GM21381 (cell line): Measurements from ENCODE around the gene EPHB4.

Experiments
- ATAC-seq: cut with Tn5 transposase; IDR thresholded peaks from one replicate; pipeline ENCODE4 v1.9.1; 2021; ENCODE audit warnings: mild to moderate bottlenecking, moderate library complexity; ENCODE audit not compliant: unreplicated experiment

The EPHB4 gene

DNA sequence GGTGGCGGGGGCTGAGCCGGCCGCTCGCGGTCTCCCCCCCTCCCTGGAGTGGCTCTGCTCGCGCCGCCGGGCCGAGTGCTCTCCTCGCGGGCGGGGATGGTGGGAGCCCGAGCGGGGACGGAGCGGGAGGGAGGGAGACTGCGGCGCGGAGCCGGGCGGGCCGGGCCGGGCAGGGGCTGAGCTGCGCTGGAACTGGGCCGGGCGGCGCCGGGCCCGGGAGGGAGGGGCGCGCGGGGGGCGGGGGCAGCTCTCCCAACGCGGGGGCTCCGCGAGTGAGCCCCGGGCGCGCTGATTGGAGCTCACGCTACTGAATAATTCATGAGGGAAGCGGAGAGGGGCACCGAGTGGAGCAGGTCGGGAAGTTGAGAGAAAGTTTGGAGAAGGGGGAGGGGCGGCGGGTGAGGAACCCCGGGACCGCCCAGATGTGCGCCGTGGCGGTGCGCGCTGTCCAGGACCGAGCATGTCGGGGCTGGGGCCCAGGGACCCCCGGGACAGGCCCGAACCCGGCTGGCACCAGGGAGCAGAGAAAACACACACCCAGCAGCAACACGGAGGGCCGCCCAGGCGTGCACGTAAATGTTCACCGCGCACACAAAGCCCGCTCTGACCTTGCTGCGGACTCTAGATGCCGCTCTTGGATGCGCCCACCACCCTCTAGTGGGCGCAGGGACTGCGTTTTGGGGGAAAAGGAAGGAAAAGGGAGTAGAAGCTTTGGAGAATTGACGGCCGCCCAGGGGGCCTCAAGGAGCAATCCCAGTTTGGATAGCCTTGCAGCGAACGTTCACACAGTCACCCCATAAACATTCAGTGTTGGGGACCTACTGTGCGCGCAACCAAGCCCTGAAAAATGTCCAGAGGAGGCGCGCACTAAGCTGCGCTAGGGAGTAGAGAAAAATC, at the start of gene EPHB4:
Gene EPHB4, minus strand, starts transcription at position 194 of the 897 bp plus-strand sequence. CDS start 493 bp downstream, outside the sequence.
- ATAC-seq, result no peak

DNA sequence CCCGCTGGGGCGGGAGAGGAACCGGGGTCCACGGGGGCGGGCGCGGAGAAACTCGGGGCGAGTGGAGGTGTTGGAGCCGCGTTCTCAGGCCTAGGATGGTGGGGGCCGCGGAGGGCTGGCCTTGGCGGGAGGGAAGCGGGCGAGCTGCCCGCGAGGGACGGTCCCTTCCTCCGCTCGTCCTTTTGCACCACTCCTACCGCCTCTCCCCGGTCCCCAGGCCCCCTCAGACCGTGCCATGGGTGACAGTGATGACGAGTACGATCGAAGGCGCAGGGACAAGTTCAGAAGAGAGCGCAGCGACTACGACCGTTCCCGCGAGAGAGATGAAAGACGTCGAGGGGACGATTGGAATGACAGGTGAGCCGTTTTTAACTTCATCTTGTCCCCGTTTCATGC, 48.0 kb upstream of the EPHB4 start:
- peak; percentile 23 for ATAC-seq

DNA sequence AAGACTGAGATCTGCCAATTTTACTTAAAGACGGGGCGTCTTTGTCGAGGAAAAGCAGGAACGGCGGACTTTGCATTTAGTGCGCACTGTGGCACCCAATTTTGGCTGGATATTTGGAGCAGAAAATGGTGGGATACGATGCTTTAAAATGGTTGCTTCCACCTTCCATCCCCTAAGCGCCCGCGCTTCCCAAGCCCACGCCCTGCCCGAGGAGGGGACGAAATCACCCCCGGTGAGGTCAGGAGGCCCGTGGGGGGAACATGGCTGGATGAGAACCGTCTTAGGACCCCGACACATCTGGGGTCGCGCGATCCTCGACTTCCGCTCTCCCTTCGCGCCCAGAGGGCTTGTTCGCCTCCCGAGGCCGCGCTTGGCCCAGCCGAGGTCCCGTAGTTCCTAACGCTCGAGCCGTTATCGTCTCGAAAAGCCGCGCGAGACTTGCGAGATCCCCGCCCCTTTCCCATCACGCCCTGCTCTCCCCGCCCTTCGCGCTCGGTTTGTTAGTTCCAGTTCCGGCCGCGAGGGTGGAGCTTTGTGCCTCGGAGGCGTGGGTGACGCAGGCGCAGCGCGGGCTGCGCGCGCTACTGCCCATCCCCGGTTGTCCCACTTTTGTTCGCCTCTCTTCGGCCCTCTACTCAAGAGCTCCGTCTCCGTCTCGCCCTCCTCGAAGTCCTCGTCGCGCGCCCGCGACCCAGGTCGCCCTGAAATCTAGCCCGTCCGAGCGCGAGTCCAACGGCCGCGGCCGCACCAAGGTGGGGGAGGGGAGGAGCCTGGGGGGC, 47.4 kb upstream of the EPHB4 start, which contains the start of gene SRRT:
Gene SRRT, plus strand, starts transcription at position 527 of the 779 bp plus-strand sequence. CDS start 488 bp downstream, outside the sequence.
- ATAC-seq, result peak; percentile 88

DNA sequence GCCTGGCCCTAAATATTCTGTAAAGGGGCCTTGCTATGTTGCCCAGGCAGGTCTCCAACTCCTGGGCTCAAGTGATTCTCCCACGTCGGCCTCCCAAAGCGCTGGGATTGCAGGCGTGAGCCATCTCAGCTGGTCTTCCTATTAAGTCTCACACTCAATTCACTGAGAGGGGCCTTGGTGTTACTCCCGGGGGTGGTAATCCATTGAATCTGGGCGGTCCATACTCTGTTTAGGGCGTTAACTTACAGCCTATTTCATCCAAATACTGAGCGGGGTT, 46.9 kb upstream of the EPHB4 start:
- ATAC-seq, result no peak

- ATAC-seq, result no peak
These were observed 46.4 kb upstream of the EPHB4 start for GRCh38 chr7:100873599-100874299.

DNA sequence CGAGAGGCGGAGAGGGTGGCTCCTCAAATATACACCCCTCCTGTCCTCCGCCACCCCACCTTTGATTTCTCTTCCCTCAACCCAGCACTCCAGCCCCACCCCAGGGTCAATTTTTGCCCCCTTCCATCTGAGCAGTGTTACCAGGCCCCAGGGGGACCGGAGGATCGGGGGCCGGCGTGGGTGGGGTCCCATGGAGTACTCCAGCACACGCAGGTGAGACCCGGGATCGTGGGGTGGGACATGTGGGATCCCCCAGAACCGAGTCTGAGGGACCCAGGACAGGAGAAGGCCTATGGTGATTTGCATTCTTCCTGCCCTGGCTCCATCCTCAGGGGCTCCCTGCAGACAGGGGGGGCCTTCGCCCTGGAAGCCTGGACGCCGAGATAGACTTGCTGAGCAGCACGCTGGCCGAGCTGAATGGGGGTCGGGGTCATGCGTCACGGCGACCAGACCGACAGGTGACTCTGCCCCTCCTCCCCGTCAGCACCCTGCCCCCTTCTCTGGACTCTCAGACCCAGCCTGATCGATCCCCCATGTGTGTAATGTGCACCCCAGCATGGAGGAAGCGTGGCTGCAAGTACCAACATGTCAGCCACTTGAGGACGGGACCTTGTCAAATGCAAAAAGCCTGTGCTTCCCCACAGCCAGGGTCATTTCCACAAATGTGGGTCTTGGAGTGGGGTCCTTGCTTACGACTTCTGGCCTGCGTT, 40.6 kb upstream of the EPHB4 start:
- ATAC-seq, result no peak

GRCh38 chr7:100867040-100867775, 39.9 kb upstream of the EPHB4 start, which contains the start of gene TRIP6:
Gene TRIP6 (plus strand): TSS chr7:100867387. CDS start chr7:100867498, 111 bp downstream.
- no peak for ATAC-seq

GRCh38 chr7:100866729-100867039, 39.4 kb upstream of the EPHB4 start:
- ATAC-seq, result no peak

GRCh38 chr7:100865938-100866728, 38.8 kb upstream of the EPHB4 start:
- ATAC-seq, result no peak

- no peak for ATAC-seq
These were observed 38.1 kb upstream of the EPHB4 start for GRCh38 chr7:100865372-100865911.

DNA sequence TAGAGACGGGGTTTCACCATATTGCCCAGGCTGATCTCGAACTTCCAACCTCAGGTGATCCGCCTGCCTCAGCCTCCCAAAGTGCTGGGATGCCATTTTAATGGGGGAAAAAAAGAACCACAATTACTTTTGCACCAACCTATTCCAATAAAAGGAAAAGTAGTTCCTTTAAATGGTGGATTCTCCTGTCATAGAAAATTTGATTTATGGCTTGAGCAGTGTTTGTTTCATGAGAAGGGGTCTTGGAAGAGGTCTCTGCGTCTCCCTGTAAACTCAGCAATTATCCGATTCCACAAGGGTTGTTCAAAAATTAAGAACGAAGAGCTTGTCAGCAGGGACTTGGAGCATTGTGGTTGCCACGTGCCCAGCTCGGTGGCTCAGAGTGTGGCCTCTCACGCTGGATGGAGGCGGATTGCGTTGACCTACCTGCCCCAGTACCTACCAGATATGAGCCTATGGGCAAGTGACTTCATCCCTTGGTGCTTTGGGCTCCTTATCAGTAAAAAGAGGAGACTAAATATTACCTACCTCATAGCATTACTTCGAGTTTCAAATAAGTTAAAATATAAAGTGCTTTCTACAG, 37.0 kb upstream of the EPHB4 start:
- ATAC-seq, result no peak

GRCh38 chr7:100863406-100863950, 36.2 kb upstream of the EPHB4 start:
- no peak for ATAC-seq

DNA sequence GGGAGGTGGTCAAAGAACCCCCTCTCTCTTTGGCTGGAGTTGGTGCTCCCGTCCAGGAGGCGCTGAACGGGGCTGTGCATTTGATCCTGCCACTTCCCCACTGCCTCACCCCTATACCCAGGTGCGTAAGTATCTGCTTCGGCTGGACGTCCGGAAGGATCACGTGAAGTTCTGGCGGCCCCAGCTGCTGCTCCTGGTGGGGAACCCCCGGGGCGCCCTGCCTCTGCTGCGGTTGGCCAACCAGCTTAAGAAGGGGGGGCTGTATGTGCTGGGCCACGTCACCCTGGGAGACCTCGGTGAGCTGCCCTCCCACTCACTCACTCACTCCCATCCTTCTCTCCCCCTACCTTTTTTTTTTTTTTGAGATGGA, 34.3 kb upstream of the EPHB4 start:
- ATAC-seq, result no peak

GRCh38 chr7:100860702-100861615, 33.6 kb upstream of the EPHB4 start:
- ATAC-seq, result no peak

GRCh38 chr7:100859856-100860255, 32.5 kb upstream of the EPHB4 start:
- no peak for ATAC-seq

DNA sequence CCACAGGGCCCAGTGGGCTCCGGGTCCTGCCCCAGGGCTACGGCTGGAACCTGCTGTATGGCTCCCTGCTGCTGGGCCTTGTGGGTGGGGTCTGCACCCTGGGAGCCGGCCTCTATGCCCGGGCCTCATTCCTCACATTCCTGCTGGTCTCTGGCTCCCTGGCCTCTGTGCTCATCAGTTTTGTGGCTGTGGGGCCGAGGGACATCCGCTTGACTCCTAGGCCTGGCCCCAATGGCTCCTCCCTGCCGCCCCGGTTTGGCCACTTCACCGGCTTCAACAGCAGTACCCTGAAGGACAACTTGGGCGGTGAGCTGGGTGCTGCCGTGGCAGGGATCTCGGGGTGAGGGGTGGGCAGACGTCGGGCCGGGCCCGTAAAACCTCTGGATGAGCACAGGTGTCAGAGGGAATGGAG, 29.6 kb upstream of the EPHB4 start:
- no peak for ATAC-seq

GRCh38 chr7:100855515-100855914, 28.2 kb upstream of the EPHB4 start:
- ATAC-seq, result no peak
